NCI-H187 (cell line): ENCODE measurements around the gene SGSM1.
A peak's percentile ranks its signal among the peaks of the same experiment; 100 is the strongest.

Experiments used
- DNase-seq, 2 experiments: peaks; one replicate each; lab custom pipeline; 2025; lab: John Stamatoyannopoulos, UW

SGSM1 gene

DNA sequence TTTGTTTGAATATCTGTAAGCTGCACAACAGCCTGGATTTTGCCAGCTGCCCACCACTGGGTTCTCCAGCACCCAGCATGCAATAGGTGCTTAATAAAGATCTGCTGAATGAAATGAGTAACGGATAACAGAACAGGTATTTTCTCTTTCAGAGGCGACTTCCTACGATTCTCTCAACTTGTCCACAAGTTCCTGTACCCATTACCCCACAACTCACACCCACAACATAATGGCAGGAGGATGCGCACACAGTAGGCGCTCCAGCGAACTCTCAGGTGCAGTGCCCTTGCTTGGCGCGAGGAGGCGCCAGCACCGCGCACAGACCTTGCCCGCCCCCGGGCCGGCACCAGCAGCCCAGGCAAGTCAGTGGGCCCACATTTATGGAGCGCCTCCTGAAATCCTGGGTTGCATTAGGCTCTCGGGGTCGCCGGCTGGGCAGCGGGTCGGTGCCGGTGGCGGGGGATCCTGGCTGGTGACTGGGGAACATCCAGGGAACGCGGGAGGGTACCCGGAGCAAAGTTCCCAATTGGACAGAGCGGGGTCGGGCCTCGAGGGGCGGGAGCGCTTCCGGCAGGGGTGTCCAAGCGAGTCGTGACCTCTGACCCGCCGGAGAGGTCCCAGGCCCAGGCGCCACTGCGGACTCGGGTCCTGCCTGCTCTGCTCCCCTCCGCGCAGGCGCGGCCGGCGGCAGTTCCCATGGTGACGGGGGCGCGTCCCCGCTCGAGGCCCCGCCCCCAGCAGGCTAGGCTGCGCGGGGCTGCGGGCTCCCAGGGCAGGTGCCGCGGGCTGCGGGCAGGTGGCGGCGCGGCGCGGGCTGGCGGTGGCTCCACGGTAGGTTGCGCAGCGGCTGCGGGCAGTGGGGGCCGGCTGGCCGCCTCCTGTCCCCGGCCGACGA is 146.2 kb downstream of the SGSM1 start, which contains the start of gene KIAA1671:
Gene KIAA1671, plus strand, starts transcription at position 775 of the 895 bp plus-strand sequence. CDS start 75,284 bp downstream, outside the sequence.
- DNase-seq, result peak in 1 of 2 experiments; percentile 62

DNA sequence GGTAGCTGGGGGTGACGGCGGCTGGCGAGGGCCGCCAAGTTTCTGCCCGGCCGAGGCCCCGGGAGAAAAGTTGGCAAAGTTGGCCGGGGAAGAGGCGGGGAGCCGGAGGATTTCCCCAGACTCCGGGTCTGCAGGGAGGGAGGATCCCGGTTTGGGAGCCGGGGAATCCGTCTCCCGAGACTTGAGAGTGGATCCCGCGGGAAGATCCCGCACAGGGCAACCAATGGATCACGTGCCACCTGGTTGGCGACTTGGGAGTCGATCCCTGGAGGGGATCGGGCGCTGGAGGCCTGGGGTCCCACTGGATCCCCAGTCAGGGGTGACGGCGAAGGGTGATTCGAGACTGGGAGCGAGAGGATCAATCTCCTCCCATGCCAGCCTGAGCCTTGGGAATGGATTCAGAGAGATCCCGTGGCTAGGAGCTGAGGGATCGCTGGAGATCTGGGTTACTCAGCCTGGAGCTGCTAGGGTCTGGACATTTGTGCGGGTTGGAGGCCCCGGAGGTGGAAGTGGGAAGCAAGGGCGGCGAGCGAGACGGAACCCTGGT is 146.9 kb downstream of the SGSM1 start:
- no peak for DNase-seq

DNA sequence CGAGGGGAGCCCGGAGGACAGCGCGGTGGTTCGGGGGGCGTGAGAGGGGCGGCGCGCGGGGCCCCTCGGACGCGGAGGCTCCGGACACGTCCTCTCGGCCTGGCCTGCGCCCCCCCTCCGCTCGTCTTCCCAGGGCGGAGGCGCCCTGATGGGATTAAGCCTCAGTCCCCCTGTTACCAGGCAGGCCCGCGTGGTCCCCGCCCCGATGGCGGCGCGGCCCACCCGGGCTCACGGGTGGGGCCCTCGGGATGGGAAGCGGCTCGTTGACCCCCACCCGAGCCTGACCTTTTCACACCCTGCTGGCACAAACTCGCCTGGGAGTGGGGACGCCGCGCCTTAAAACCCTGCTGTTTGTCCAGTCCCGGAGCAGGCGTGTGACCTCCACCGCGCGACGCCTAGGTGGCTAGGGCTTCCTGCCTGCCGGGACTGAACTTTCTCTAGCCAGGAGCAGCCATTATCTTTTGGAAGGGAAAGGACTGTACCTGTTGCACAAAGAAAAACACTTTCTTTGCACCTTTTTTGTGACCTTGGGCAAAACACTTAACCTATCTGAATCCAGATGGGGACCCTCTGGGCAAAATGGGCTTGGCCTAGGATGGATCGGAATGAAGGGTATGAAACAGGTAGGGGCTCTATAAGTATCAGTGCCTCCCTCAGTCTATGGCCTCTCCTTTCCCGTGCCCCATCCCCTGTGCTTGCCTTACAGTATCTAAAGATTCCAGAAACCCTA is 147.5 kb downstream of the SGSM1 start:
- no peak for DNase-seq

DNA sequence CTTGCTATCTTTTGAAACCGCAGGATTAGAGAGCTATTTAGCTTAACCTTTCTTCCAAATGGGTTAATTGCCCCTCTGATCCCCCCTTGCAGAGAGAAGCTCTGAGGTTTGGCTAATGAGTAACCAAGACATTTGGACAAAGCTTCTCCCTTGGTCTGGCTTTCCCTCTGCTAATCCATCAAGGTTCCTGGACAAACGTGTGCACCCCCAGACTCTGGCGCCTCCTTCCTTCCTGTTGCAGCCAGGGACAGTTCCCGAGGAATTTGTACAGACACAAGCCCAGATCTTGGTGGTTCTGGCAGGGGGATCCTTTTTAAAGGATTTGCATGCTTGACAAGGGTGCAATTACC is 148.1 kb downstream of the SGSM1 start:
- DNase-seq, result no peak

DNA sequence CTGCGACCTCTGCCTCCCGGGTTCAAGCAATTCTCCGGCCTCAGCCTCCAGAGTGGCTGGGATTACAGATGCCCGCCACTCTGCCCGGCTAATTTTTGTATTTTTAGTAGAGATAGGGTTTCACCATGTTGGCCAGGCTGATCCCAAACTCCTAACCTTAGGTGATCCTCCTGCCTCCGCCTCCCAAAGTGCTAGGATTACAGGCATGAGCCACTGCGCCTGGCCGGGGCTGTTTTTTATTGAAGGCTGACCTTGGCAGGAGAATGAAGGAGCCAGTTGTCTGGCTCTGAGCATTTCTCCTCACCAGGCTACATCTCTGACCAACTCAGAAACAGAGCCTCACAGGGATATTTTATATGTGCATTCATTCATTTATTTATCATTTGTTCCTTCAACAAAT is 148.8 kb downstream of the SGSM1 start:
- DNase-seq, result no peak

DNA sequence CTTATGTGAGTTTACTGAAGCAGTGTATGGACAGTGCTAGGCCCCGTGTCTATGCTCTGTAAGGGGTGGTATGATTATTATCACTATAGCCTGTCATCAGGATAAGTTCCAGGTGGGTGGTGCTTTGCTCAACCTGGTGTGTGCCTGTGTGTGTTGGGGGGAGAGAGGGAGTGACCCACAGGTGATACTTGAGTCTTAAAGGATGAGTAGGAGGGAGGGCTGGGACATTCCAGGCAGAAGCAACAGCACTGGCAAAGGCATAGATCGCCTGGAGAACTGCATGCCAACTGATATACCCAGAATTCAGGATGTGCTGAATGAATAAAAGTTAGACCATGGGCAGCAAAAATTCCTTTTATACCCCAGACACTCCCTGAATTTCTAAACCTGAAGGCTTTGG is 151.0 kb downstream of the SGSM1 start:
- DNase-seq, result no peak

DNA sequence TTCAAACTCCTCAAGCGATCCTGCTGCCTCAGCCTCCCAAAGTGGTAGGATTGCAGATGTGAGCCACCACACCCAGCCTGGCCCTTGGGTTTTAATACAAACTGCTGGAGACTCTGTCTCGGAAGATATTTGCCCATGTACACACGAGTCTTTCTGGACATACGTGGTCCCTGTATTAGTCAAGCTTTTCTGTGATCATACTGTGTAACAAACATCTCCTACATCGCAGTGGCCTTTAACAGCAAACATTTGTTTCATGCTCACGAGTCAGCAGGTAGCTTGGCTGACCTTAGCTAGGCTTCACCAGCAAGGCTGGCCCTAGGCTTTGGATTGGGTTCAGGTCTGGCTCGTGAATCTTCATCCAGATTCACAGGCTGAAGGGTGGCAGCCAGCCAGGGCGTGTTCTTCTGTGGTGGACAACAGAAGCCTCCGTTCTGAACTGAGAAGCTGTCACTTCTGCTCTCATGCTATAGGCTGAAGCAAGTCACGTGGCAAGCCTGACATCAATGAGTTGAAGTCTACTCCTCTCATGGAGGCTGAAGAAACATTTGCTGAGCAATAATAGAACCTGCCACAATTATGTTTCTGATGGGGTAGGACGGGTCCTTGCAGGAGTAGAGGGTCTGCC is 155.3 kb downstream of the SGSM1 start:
- no peak for DNase-seq

DNA sequence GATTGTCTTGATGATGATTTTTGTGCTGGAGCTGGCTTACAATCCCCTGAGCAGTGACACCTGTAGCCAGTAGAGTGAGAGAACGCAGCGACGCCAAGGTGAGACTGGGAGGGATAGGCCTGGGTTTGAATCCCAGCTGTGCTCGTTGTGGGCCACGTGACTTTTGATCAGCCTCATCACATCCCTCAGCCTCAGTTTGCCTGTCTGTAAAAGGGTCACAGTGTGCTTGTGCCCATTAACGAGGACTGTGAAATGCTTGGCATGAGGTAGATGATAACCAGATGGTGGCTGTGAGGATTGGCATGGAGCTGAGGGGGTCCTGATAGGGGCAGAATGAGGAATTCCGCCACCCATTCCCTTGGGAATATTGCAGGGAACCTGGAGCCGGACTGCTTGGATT is 156.1 kb downstream of the SGSM1 start:
- DNase-seq, result no peak

DNA sequence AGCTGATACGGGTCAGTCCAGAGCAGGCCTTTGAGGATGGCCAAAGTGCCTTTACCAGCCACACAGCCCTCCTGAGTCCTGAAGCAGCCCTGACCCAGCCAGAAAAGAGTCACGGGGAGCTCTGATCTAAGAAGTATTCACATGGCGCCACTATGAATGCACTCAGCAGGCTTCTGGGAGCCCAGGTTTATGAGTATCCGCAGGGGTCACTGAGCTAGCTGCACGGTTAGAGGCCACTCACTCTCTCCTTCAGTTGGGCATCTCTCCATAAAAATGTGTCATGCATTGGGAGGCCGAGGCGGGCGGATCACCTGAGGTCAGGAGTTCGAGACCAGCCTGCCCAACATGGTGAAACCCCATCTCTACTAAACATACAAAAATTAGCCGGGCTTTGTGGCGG is 156.8 kb downstream of the SGSM1 start:
- no peak for DNase-seq

DNA sequence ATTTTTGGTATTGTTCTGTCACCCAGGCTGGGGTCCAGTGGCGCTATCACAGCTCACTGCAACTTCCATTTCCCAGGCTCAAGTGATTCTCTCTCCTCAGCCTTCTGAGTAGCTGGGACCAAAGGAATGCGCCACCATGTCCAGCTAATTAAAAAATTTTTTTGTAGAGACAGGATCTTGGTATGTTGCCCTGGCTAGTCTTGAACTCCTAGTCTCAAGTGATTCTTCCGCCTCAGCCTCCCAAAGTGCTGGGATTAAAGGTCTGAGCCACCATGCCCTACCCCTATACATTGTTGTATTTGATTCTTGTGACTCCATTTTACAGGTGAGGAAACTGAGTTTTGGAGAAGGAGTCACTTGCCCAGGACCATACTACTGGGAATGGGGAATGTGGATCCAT is 158.4 kb downstream of the SGSM1 start:
- DNase-seq, result no peak

DNA sequence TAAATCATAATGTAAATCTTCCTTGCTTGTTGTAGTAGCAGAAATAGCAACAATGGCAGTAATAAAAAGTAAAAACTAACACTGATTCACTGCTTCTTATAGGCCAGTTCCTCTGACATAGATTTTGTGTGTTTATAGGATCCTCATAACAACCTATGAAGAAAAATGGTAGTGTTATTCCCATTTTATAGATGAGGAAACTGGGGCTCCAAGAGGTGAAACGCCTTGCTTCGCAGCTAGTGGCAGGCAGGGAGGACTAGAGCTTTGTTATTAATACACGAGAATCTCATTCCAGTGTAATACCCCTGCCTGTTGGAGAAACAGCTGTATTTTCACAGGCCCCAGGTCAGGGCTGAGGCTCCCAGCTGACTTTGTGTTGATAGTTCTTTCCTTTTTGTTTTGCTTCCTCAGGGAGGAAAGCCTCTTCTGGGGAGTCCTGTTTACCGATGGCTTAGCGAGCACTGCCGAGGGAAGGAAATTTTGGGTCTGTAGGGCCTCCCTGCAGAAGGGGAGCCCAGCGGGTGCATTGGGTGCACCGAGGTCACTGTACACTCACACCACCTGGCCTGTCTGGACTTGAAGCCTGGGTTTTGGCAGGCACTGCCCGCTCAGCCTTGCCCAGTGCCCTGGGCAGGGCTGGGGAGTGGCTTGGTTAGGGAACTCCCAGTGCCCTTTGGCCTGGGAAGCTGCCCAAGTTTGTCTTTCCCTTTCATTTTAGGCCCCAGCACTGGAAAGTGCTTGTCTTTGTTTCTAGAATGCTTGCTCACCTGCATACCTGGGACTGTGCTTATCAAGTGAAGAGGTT is 160.0 kb downstream of the SGSM1 start:
- no peak for DNase-seq

DNA sequence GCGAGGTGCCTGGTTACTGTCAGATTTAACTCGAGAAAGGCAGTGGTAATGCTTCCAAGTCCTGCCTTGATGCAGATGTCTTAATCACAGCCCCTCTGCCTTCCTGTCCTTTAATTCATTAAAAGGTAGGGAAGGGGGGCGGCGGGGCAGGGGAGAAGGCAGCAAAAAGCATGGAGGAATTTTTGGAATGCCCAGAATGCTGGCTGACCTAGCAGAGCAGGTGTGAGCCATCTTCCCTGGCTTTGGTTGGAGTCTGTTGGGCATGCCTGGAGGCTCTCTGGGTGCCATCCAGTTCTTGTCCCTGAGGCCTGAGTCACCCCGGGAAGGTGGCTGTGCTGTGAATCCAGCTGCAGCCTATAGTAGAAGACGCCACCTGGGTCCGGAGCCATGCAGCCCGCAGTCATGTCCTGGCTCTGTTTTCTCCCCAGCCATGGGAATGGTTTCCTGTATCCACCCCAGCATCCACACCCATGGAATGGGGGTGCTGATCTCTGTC is 162.1 kb downstream of the SGSM1 start:
- no peak for DNase-seq

DNA sequence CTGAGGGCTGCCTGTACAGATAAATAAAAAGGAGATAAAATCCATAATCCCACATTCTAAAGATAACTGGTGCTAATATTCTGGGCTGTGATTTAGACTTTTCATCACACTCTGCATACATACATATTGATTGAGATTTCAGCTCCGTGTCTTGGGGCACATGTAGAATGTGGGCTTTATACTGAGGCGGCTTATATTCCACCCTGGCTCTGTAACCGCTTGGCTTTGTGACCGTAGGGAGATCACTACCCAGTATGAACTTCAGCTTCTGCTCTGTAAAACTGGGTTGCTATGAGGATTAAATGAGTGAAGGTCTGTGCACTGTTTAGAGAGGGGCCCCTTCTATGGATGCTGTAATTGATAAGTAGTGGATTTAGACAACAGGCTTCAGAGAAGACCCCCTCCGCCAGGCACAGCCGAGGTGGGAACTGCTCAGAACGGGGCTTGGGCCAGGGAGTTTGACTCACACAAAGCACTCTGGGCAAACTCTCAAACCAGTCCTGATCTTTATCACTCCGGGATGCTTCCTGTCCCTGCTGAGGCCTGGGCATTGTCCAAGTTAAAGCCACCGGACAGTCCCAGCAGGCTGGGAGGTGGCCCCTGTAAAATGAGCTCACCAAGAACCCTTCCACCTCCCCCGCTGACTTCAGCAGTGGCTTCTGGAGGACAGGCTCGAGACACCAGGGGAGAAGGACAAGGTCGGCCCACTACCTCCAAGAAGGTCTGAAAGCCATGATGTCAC is 163.7 kb downstream of the SGSM1 start:
- no peak for DNase-seq

DNA sequence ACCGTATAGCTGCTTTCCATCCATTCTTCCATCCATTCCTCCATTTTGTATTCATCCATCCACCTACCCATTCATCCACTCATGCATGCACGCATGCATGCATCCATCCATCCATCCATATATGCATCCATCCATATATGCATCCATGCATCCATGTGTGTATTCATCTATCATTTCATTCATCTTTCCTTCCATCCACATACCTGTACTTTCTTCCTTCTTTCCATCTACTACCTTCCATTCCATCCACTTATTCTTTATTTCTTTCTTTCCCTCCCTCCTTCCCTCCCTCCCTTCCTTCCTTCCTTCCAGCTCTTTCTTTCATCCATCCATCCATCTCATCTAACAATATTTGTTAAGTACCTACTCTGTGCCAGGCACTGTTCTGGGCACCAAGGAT is 166.4 kb downstream of the SGSM1 start:
- no peak for DNase-seq

DNA sequence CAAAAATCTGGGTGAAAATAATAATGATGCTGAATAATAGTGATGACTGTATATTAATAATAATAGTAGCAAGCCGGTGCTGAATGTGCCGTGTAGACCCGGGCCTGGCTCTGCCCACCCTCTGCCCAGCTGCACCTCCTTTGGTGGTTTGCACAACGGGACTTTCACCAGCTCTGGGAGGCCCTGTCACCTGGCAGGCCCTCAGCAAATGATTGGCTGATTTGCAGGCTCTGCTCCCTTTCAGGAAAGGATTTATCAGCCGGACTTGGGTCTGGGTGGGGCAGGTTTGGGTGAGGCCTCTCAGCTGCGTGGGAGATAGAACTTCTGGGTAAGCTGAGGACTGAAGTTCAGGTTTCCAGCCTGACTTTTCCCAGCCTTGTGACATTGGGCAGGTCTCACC is 167.9 kb downstream of the SGSM1 start:
- DNase-seq, result no peak

DNA sequence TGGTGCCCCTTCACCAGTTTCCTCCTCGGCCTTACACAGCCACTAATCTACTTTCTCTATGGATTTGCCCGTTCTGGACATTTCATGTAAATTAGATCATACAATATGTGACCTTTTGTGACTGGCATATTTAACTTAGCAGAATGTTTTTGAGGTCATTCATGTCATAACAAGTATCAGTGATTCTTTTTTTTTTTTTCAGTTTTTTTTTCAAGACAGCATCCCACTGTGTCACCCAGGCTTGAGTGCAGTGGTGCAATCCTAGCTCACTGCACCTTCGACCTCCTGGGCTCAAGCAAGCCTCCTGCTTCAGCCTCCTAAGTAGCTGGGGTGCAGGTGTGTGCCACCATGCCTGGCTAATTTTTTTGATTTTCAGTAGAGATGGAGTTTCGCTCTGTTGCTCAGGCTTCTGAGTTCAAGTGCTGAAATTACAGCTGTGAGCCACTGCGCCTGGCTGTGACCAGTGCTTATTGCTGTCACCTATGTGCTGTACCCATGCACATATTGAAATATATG is 169.2 kb downstream of the SGSM1 start:
- DNase-seq, result no peak

DNA sequence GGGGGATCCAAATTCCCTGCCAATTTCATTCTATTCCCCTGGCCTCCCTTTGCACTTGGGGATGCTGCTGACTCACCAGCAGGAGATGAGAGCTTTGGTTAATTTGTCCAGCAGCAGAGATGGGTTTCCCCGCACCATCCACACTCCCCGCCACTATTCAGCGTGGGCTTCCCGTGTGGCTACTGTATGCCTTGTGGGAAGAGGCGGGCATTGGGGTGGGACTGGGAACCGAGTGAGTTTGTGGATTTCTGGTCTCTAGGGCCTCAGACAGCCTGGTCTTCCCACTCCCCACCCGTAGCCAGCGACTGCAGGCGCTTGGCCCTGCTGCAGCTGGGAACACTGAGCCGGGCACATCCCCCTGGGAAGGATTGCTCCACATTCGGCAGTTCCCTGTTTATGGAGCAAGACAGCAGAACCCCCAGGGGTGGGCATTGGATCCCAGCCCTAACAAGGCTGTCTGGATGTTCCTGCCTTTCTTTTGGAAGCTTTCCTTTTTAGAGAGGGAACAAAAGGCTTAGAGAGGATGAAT is 169.9 kb downstream of the SGSM1 start:
- DNase-seq, result no peak

DNA sequence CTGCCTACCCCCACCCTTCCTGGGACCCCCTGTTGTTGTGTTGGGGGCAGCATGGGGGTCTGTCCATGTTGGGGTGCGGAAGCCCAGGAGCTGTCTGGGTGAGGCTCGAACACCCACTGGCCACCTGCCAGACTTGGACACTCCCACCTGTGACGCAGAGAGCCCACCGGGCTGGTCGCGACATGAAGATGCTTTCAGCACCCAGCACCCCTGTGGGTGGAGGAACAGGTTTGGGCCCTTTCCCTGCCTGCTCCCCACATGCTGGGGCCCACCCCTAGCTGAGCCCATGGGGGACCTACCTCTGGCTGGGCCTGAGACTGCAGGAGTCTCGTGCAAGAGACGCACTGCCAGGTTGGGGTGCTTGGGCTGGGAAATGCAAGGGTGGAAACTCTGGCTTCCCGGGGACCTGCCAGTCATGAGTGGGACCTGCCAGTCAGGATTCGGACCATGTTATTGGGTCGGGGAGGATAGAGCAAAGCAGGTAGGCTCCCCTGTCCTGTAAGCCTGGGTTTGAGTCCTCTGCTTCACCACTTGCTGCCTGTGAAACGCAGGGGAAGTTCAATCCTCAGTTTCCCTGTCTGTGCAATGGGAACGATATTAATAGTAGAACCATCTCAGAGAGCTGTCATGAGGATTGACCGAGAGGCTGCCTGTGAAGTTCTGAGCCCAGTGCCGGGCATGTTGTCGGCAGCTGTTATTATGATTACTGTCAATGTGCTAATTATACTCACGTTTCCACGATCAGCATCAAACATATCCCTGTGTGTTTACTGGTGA is 170.6 kb downstream of the SGSM1 start:
- DNase-seq, result no peak
